Astrocyte (in vitro differentiated cells and primary cell): Measurements from ENCODE around the gene ABCB1.

Experiments used
- EZH2 ChIP-seq: IDR thresholded peaks from 2 replicates; pipeline ENCODE4 v1.6.1; 2012; ENCODE audit warnings: mild to moderate bottlenecking, low read length, inconsistent platforms; ENCODE audit not compliant: insufficient read depth
- TF ChIP-seq, protein P1 (sequence below): IDR thresholded peaks from 2 replicates; pipeline ENCODE4 v1.5.1; 2011; ENCODE audit warnings: low read depth, mild to moderate bottlenecking, inconsistent platforms, low read length, moderate library complexity; ENCODE audit not compliant: insufficient read depth

DNA sequence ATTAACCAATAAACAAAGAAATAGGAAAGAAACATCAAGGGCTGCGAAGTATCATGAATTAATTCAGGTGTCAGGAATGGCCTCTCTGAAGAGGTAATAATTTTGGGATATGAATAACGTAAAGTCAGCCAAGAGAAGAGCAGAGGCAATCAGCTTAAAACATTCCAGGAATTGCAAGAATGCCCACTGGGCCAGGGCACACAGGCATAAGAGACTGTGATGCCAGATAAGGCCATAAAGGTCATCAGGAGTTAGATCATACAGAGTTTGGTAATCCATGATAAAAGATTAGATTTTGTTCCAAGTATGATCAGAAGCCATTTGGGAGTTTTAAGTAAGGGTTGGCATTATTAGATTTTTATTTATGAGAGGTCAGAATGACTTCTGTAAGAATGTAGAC lies 72.0 kb downstream of the ABCB1 start:
- TF ChIP-seq EZH2, result no peak
- TF ChIP-seq, protein P1, sequence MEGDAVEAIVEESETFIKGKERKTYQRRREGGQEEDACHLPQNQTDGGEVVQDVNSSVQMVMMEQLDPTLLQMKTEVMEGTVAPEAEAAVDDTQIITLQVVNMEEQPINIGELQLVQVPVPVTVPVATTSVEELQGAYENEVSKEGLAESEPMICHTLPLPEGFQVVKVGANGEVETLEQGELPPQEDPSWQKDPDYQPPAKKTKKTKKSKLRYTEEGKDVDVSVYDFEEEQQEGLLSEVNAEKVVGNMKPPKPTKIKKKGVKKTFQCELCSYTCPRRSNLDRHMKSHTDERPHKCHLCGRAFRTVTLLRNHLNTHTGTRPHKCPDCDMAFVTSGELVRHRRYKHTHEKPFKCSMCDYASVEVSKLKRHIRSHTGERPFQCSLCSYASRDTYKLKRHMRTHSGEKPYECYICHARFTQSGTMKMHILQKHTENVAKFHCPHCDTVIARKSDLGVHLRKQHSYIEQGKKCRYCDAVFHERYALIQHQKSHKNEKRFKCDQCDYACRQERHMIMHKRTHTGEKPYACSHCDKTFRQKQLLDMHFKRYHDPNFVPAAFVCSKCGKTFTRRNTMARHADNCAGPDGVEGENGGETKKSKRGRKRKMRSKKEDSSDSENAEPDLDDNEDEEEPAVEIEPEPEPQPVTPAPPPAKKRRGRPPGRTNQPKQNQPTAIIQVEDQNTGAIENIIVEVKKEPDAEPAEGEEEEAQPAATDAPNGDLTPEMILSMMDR, result no peak
